HG03066 (cell line): ENCODE results near the gene EXOC1L.

Experiments
- ATAC-seq: cut with Tn5 transposase; IDR thresholded peaks from one replicate; pipeline ENCODE4 v1.9.1; 2021; ENCODE audit warnings: low read depth; ENCODE audit not compliant: unreplicated experiment

Gene EXOC1L

GRCh38 chr4:55879224-55879623 is 59.6 kb downstream of the EXOC1L start:
- ATAC-seq, result no peak

- ATAC-seq, result no peak
Measured at GRCh38 chr4:55880652-55881280, 61.2 kb downstream of the EXOC1L start.

- no peak for ATAC-seq
Measured at GRCh38 chr4:55884093-55884850, 64.7 kb downstream of the EXOC1L start.

- no peak for ATAC-seq
Measured at GRCh38 chr4:55884851-55885219, 65.2 kb downstream of the EXOC1L start.
